T-helper 1 cell treated with Interleukin-12 subunit alpha and Interleukin-12 subunit beta and Interleukin-4 antibody, amounts not matched to agents 30 μg/mL and 1 μg/mL, for 36 hours (primary cell): Measurements from ENCODE around the gene NEK11.
"Not testable (repeated sequence)": the region's sequence is repeated elsewhere in the genome, so short reads cannot be mapped to it uniquely, and the experiment has no call there.

Source experiments
- H3K27ac Mint-ChIP-seq: one replicate; pipeline ENCODE4 v1.8.0; 2021; ENCODE audit warnings: mild to moderate bottlenecking, mixed read lengths
- H3K27me3 Mint-ChIP-seq: one replicate; pipeline ENCODE4 v1.8.0; 2021; ENCODE audit warnings: low read depth, mixed read lengths
- H3K36me3 Mint-ChIP-seq: one replicate; pipeline ENCODE4 v1.8.0; 2021; ENCODE audit warnings: low read depth, mixed read lengths
- H3K4me1 Mint-ChIP-seq: one replicate; pipeline ENCODE4 v1.8.0; 2021; ENCODE audit warnings: low read depth, mixed read lengths
- H3K4me3 Mint-ChIP-seq: one replicate; pipeline ENCODE4 v1.8.0; 2021; ENCODE audit warnings: mild to moderate bottlenecking, moderate library complexity, mixed read lengths
- H3K9me3 Mint-ChIP-seq: one replicate; pipeline ENCODE4 v1.8.0; 2021; ENCODE audit warnings: mixed read lengths

NEK11 gene

DNA sequence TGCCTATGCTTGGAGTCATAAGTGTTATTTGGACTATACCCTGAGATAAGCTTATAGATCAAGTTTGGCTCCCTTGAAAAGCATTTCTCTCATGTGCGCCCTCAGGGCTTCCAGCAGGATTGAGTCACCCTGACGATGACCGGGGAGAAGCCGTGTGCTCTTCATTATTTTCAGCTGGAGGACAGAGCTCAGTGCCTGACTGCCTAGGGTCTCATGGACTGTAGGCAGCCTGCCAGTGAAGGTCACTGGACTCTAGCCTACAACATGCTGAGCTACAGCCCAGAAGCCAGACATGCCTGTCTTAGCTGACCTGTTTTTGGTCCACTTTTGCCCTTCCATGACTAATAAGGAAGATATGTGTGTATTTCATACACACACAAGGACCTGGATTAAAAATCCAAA, 323.3 kb downstream of the NEK11 start:
- Mint-ChIP-seq H3K36me3 (no peaks in the 10 kb centered on the region), H3K9me3 (no peaks in the 10 kb centered on the region), H3K27ac (no peak overlapping the region), H3K4me1 (no peaks in the 10 kb centered on the region), H3K27me3 (peaks cover 4% of the 10 kb centered on the region), H3K4me3 (no peak overlapping the region)

DNA sequence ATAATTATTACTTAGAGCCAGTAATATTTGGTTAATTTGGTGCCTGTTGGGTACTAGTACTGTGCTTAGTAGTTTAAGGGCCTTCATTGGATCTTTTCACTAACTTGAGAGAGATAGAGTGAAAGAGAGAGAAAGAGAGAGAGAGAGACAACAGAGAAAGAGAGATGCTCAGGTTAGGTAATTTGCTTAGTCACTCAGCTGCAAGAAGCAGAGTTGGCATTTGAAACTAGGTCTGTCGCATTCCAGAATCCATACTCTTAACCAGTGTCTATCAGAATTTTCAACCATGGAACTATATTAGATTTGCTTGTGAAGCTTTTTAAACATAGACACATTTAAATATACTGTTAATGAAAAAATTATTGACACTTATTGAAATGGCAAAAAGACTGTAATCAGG, 323.8 kb downstream of the NEK11 start:
- Mint-ChIP-seq H3K36me3 (no peaks in the 10 kb centered on the region), H3K4me1 (no peaks in the 10 kb centered on the region), H3K27me3 (peaks cover 4% of the 10 kb centered on the region), H3K27ac (no peak overlapping the region), H3K4me3 (no peak overlapping the region), H3K9me3 (no peaks in the 10 kb centered on the region)

DNA sequence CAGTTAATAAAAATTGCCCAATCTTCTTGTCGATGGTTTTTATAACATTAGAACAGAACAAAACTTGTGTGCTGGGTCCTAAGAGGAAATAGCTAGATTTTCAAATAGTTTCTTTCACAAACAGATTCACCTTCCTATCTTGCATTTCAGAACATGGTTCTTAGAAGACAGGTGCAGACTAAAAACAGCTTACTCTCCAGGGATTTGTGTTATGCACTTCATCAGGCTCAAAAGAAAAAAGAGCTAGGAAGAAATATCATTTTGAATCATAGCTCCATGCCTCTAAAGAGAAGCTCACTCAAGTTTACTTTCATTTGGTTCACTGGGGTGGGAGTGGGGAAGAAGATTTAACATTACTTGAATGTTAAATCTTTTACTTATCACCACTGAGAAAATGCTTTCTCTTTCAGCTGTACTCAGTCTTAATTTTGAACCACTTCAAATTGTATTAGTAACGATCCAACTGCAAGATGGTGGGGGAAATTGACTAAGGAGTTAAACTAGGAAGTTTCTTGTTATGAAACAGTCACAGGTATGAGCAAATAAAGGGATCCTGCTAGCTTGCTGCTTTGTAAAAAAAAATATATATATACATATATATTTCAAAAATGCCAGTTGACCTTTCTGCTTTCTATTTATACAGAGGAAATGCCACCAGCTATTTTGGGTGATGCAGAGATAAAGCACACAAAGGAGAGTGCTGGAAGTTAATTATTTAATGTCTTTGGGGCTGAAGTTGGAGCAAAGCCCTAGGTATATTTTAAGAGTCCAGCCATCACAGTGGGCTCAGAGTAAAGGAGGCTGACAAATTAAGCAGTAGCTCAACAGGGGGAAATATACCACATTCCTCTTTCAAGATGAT, 326.6 kb downstream of the NEK11 start:
- H3K27ac Mint-ChIP-seq: no peak overlapping the region
- H3K9me3 Mint-ChIP-seq: no peaks in the 10 kb centered on the region
- no peaks in the 10 kb centered on the region for H3K4me1 Mint-ChIP-seq
- H3K4me3 Mint-ChIP-seq: no peak overlapping the region
- no peaks in the 10 kb centered on the region for H3K36me3 Mint-ChIP-seq
- peaks cover 4% of the 10 kb centered on the region for H3K27me3 Mint-ChIP-seq

DNA sequence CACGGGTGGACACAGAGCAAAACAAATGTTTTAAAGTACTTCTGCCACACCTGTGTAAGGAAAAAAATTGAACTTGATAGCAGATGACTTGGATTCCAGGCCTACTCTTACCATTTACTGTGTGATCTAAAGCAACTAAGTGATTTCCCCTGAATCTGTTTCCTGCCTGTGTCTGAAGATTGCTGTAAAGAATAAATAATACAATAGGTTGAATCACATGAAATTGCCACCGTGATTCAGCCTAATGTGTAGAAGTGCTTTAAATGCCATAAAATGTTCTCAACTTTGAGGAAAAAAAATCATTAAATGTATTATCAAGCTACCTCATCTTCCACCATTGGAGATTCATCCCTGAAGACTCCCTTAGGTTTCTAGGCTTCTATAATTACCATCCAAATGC, 327.3 kb downstream of the NEK11 start:
- H3K36me3 Mint-ChIP-seq: no peaks in the 10 kb centered on the region
- H3K4me1 Mint-ChIP-seq: no peaks in the 10 kb centered on the region
- H3K27me3 Mint-ChIP-seq: peaks cover 4% of the 10 kb centered on the region
- H3K9me3 Mint-ChIP-seq: no peaks in the 10 kb centered on the region
- no peak overlapping the region for H3K27ac Mint-ChIP-seq
- H3K4me3 Mint-ChIP-seq: no peak overlapping the region

DNA sequence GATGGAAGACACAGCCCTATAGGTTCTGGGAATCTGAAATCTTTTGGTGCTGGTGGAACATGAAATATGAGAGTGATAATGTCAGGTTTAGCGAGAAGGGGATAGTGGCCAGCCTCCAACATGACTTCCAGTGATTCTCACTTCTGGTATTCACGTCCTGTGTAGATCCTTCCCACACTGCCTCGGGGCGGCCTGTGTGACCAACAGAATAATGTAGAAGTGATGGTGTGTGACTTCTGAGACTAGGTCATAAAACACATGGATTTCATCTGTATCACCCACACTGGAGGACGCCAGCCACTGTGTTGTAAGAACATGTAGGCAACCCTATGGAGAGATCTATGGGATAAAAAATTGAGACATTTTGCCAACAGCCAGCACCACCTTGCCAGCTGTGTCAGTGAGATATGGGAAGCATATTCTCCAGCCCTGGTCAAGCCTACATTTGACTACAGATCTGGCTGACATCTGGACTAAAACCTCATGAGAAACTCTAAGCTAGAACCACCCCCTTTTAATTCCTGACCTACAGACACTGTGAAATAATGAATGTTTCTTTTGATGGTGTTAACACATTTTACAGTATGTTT, 329.4 kb downstream of the NEK11 start:
- Mint-ChIP-seq H3K4me1 (peaks cover 2% of the 10 kb centered on the region), H3K9me3 (no peaks in the 10 kb centered on the region), H3K4me3 (no peak overlapping the region), H3K27me3 (peaks cover 11% of the 10 kb centered on the region), H3K27ac (no peak overlapping the region), H3K36me3 (no peaks in the 10 kb centered on the region)

DNA sequence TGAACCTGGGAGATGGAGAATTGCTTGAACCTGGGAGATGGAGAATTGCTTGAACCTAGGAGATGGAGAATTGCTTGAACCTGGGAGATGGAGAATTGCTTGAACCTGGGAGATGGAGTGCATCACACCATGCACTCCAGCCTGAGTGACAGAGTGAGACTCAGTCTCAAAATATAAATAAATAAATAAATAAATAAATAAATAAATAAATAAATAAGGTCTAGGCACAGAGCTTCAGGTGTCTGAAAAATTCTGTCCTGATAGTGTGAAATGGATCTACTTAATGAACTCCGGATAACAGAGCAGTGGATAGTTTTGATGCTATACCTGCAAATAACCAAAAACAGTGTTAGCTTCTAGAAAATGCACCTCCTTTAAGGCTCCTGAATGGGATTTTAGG, 330.6 kb downstream of the NEK11 start:
- peaks cover 6% of the 10 kb centered on the region for H3K4me1 Mint-ChIP-seq
- no peak overlapping the region for H3K4me3 Mint-ChIP-seq
- H3K27me3 Mint-ChIP-seq: peaks cover 18% of the 10 kb centered on the region
- H3K36me3 Mint-ChIP-seq: no peaks in the 10 kb centered on the region
- H3K9me3 Mint-ChIP-seq: no peaks in the 10 kb centered on the region
- no peak overlapping the region for H3K27ac Mint-ChIP-seq

DNA sequence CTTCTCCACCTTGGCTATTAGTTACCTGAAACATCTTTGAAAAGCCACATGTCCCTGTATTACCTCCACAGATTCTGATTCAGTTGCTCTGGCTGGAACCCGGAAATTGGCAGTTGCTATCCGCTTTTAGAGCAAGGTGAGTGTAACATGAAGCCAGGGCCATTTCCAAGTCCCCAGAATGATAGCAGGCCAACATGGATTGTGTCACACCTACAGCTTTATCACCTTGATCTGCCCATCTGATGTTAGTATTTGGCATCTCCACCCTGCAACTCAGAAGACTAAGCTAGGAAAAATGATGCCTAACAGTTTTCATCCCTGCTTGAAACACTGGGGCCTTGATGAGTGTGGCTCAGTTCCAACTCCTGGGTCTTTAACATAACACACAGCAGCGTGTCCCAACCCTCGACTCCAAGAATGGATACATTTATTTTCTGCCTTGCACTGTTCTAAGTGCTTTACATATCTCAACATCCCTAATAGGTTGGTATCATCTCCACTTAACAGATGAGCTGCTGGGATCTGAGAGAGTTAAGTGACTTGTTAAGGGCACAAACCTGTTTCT, 333.6 kb downstream of the NEK11 start:
- Mint-ChIP-seq H3K27me3 (peaks cover 32% of the 10 kb centered on the region), H3K4me3 (no peak overlapping the region), H3K4me1 (peaks cover 9% of the 10 kb centered on the region)

DNA sequence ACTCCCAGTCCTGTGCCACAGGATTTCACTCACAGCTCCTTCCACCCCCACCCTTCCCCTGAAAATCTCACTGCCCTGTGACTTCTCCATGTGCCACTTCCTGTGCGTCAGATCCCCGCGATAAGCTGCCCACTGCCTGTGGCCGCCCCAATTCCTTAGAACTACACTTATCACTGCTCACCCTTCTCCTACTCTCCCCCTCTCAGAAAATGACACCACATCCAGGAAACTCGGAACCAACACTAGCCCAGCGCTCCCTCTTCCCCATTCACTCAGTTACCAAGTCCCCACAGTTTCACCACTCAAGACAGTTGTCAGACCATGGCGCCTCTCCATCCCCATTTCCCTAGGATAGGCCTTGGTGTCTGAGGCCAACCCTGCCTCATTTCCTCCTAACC, 334.4 kb downstream of the NEK11 start:
- H3K4me1 Mint-ChIP-seq, H3K9me3 Mint-ChIP-seq, H3K27ac Mint-ChIP-seq, H3K36me3 Mint-ChIP-seq: not testable (repeated sequence)
- Mint-ChIP-seq H3K27me3 (peaks cover 39% of the 10 kb centered on the region), H3K4me3 (peak overlapping the region; percentile 1)

More for the DNA sequence above, 333.6 kb downstream of the NEK11 start:
- Mint-ChIP-seq H3K36me3 (no peaks in the 10 kb centered on the region), H3K27ac (no peak overlapping the region), H3K9me3 (no peaks in the 10 kb centered on the region)

DNA sequence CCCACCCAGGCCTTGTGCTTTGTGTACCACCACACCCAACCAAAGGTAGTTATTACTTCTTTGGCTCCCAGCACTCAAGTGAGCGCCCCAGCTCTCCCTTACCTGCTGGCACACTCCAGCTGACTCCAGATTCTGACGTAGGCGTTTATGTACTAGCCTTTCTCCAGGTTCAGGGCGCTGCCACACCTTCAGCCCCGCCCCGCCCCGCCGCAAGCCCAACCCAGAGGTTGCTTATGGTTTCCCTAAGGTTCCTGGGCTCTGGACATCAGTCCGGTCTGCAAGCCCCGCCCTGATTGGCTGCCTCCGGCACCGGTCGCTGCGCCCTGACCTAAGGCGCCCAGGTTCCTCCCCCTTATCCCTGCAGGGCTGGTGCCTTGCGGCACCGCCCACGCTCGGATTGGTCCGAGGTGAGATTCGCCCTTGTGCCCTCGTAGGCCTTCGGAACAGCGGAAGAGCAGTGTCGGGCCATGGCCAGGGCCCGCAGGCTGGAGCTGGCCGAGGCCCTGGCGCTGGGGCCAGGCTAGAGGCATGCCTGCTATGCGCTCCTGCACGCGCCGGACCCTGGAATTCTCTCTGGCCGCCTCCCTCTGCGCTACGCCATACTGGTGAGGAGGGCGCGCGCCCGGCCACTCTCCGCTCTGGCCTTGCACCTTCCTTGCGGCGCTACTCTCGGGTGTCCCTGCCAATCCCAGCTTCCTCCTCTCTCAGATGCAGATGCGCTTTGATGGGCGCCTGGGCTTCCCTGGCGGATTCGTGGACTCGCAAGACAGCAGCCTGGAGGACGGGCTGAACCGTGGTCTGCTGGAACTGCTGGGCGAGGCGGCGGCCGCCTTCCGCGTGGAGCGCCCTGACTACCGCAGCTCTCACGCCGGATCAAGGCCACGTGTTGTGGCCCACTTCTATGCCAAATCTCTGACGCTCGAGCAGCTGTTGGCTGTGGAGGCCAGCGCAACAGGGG, 335.1 kb downstream of the NEK11 start:
- Mint-ChIP-seq H3K27ac (no peak overlapping the region), H3K4me1 (peaks cover 9% of the 10 kb centered on the region), H3K27me3 (peaks cover 35% of the 10 kb centered on the region), H3K36me3 (no peaks in the 10 kb centered on the region), H3K9me3 (no peaks in the 10 kb centered on the region), H3K4me3 (peak overlapping the region; percentile 53)

DNA sequence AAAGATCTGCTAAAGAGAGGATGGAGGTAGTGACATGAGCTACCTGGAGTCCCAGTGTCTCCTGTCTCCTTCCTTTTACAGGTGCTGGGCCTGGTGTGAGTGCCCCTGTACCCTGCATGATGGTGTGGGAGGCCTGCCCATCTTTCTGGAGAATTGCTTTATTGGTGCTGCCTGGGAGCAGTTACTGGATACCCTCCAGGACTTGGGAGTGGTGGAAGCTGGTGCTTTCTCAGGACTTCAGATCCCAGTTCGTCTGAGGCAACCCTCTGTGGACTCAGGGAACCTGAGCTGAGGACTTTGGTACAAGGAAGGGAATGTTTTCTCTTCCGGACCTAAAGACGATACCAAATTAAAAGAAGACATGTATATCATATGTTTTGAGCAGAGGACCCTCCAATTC, 336.6 kb downstream of the NEK11 start:
- Mint-ChIP-seq H3K27me3 (peaks cover 43% of the 10 kb centered on the region), H3K4me1 (peaks cover 9% of the 10 kb centered on the region), H3K4me3 (no peak overlapping the region), H3K9me3 (no peaks in the 10 kb centered on the region), H3K36me3 (no peaks in the 10 kb centered on the region), H3K27ac (no peak overlapping the region)

DNA sequence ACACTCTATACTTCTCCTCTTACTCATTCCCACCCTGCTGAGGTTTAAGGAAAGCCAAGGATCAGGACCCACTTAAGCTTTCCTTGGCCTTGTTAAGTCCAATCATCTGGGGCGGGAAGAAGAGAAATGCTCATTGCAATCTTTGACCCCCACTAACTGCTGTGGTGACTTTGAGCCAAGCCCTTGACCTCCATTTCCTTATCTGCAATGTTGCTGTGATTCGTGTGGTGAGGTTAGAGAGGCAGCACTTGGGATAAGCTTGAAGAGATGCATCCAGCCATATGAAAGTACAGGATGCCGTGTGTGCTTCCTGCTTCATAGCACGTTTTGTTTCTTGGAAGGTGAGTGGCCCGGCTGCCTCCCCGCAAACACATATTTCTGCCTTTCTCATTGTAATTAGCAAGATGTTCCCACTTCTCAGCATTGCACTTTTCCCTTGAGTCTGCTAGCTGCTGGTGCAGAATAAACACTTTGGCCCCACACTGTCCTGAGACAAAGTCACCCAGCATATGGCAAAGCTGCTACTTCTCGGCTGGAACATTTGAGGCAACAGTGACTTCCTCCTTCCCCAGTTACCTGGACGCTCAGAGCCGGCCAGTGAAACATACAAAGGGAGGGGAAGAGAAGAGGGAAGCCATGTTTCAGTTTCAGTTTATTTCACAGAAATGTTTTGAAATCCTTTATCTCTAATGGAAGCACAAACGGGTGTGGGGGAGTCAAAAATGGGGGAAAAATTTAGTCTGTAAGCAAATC, 344.4 kb downstream of the NEK11 start:
- Mint-ChIP-seq H3K36me3 (peaks cover 9% of the 10 kb centered on the region), H3K4me1 (peaks cover 6% of the 10 kb centered on the region), H3K4me3 (no peak overlapping the region), H3K27ac (no peak overlapping the region), H3K27me3 (peaks cover 8% of the 10 kb centered on the region), H3K9me3 (no peaks in the 10 kb centered on the region)

DNA sequence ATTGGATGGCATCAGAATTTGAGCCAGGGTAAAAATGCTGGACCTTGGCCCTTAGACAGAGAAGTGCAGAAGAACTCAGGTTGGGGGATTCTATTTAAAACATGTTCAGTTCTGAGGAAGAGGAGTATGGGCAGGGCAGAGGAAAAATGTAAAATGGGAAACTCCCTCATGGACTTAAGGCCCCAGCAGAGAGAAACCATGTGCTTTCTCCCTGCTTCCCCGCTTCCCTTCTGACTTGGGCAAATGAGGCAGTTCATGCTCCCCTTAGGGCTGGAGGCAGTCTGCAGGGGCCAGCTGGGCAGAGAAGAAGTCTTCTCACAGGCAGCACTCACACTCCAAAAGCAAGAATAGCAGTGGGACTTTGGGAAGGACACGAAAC, 345.0 kb downstream of the NEK11 start:
- Mint-ChIP-seq H3K27ac (no peak overlapping the region), H3K4me3 (no peak overlapping the region), H3K36me3 (peaks cover 9% of the 10 kb centered on the region), H3K27me3 (peaks cover 8% of the 10 kb centered on the region), H3K9me3 (no peaks in the 10 kb centered on the region), H3K4me1 (peaks cover 6% of the 10 kb centered on the region)

DNA sequence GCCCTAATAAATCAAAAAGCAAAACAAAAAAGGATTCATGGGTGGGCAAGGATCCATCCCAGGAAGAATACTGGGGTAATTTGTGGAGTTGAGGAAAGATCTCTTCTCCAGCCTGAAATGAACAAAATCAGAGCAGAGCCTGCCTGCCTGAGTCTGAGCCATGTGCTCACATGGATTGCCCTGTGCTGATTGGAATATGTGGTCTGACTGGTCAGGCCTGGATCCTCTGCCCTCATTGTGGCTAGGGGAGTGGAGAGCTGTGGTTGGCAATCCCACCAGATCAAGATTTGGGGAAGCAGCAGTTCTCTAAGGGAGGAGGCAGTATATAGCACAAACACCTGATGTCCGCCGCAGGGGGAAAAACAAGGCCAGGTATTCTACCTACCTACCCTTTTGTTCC, 348.1 kb downstream of the NEK11 start:
- Mint-ChIP-seq H3K27me3 (no peaks in the 10 kb centered on the region), H3K4me3 (no peak overlapping the region), H3K27ac (no peak overlapping the region), H3K9me3 (no peaks in the 10 kb centered on the region), H3K4me1 (peaks cover 9% of the 10 kb centered on the region), H3K36me3 (peaks cover 12% of the 10 kb centered on the region)
